ENCODE data around the gene PTPN4. TPM values are rescaled to one million over a fixed set of nuclear protein-coding genes. Genes with fewer than 3 reads are reported as not detected.

The PTPN4 gene, protein sequence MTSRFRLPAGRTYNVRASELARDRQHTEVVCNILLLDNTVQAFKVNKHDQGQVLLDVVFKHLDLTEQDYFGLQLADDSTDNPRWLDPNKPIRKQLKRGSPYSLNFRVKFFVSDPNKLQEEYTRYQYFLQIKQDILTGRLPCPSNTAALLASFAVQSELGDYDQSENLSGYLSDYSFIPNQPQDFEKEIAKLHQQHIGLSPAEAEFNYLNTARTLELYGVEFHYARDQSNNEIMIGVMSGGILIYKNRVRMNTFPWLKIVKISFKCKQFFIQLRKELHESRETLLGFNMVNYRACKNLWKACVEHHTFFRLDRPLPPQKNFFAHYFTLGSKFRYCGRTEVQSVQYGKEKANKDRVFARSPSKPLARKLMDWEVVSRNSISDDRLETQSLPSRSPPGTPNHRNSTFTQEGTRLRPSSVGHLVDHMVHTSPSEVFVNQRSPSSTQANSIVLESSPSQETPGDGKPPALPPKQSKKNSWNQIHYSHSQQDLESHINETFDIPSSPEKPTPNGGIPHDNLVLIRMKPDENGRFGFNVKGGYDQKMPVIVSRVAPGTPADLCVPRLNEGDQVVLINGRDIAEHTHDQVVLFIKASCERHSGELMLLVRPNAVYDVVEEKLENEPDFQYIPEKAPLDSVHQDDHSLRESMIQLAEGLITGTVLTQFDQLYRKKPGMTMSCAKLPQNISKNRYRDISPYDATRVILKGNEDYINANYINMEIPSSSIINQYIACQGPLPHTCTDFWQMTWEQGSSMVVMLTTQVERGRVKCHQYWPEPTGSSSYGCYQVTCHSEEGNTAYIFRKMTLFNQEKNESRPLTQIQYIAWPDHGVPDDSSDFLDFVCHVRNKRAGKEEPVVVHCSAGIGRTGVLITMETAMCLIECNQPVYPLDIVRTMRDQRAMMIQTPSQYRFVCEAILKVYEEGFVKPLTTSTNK
- 11.5 and 20.6 TPM in 2 replicates for total RNA-seq (ENCODE audit: low replicate concordance)

GRCh38 chr2:119759451-119760236 lies at the start of gene PTPN4:
TSS of gene PTPN4 (plus strand) at chr2:119759922. CDS start at chr2:119809854, 49,932 bp downstream.
- DNase-seq (ENCODE audit: low read depth) = peak; percentile 96
- TF ChIP-seq, protein P1, sequence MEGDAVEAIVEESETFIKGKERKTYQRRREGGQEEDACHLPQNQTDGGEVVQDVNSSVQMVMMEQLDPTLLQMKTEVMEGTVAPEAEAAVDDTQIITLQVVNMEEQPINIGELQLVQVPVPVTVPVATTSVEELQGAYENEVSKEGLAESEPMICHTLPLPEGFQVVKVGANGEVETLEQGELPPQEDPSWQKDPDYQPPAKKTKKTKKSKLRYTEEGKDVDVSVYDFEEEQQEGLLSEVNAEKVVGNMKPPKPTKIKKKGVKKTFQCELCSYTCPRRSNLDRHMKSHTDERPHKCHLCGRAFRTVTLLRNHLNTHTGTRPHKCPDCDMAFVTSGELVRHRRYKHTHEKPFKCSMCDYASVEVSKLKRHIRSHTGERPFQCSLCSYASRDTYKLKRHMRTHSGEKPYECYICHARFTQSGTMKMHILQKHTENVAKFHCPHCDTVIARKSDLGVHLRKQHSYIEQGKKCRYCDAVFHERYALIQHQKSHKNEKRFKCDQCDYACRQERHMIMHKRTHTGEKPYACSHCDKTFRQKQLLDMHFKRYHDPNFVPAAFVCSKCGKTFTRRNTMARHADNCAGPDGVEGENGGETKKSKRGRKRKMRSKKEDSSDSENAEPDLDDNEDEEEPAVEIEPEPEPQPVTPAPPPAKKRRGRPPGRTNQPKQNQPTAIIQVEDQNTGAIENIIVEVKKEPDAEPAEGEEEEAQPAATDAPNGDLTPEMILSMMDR (IDR thresholded peaks at IDR 0.05; ENCODE audit: insufficient read depth, low read length) = no peak
- H3K4me3 ChIP-seq (ENCODE audit: low read depth, low read length) = peak within 1 kb of the TSS; percentile 89

DNA sequence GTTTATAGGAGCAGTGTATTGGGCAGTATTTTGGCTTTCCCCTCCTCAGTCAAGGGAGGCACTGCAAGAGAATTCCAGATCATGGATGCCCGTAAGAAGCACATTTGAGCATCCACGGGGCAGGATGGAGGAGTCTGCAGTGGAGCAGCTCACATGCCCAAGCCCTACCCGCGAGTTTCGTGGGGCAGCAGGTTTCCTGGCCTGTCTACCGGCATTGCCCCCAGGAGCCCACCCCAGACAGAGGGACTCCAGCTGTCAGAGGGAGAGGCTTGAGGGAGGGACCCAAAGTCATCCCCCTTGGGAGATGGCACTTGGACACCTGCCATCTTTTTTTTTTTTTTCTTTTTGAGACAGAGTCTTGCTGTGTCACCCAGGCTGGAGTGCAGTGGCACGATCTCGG lies 49.4 kb upstream of the PTPN4 start:
- TF ChIP-seq, protein P1 (IDR thresholded peaks at IDR 0.05; ENCODE audit: insufficient read depth, low read length) = no peak
- H3K4me3 ChIP-seq (ENCODE audit: low read depth, low read length) = no peak overlapping the region
- DNase-seq (ENCODE audit: low read depth) = no peak

- no peak overlapping the region for H3K4me3 ChIP-seq (ENCODE audit: low read depth, low read length)
- no peak for DNase-seq (ENCODE audit: low read depth)
- TF ChIP-seq, protein P1 (IDR thresholded peaks at IDR 0.05; ENCODE audit: insufficient read depth, low read length) = no peak
Observed at GRCh38 chr2:119711352-119711751, 48.4 kb upstream of the PTPN4 start.

- no peak overlapping the region for H3K4me3 ChIP-seq (ENCODE audit: low read depth, low read length)
- no peak for DNase-seq (ENCODE audit: low read depth)
- TF ChIP-seq, protein P1 (IDR thresholded peaks at IDR 0.05; ENCODE audit: insufficient read depth, low read length) = no peak
Observed at GRCh38 chr2:119712571-119712970, 47.2 kb upstream of the PTPN4 start.

DNA sequence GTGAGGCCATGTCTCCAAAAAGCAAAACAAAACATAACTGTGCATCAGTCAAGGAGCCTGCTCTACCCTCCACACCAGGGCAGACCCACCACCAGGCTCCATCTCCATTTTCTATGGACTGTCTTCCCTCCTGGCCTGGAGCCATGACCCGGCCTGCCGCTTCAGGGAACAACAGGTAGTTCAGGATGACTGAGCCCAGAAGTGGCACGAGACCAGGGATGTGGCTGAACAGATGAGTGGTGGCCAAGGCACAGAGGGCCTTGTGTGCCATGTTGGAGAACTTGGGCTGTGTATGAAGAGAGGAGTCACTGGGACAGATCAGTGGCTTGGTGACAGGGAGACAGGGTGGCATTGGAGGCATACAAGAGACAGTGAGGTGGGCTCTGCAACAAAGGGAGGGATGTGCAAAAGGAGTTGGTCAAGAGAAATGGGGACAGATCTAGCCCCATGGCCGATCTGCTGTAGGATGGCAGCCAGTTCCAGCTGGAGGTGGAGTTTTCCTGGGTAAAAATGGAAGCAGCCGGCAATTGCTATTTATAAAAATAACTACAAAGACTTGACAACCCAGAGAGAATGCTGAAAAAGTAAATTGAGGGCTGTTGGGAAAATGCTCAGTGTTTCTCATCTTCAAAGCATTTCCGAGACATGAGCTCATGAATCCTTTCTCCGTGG lies 45.8 kb upstream of the PTPN4 start:
- DNase-seq (ENCODE audit: low read depth) = no peak
- no peak overlapping the region for H3K4me3 ChIP-seq (ENCODE audit: low read depth, low read length)
- TF ChIP-seq, protein P1 (IDR thresholded peaks at IDR 0.05; ENCODE audit: insufficient read depth, low read length) = no peak

All from fibroblast of the aortic adventitia (primary cell).